Measurements from ENCODE around the gene PDE3A. TPM values are rescaled to one million over a fixed set of nuclear protein-coding genes. Genes with fewer than 3 reads are reported as not detected.

The PDE3A gene
- total RNA-seq, 1 experiment from 2014 or later, result not detected

GRCh38 chr12:20494851-20495250 lies 126.5 kb downstream of the PDE3A start:
- no peak for DNase-seq (ENCODE audit: low spot score)

GRCh38 chr12:20495997-20496396 lies 127.7 kb downstream of the PDE3A start:
- DNase-seq (ENCODE audit: low spot score), result no peak

GRCh38 chr12:20497707-20498106 lies 129.4 kb downstream of the PDE3A start:
- no peak for DNase-seq (ENCODE audit: low spot score)

- DNase-seq (ENCODE audit: low spot score), result no peak
Measured at GRCh38 chr12:20501958-20502357, 133.6 kb downstream of the PDE3A start.

GRCh38 chr12:20503858-20504257 lies 135.5 kb downstream of the PDE3A start:
- no peak for DNase-seq (ENCODE audit: low spot score)

GRCh38 chr12:20505056-20505455 lies 136.7 kb downstream of the PDE3A start:
- DNase-seq (ENCODE audit: low spot score), result no peak

- DNase-seq (ENCODE audit: low spot score), result no peak
Measured at GRCh38 chr12:20507056-20507455, 138.7 kb downstream of the PDE3A start.

- DNase-seq (ENCODE audit: low spot score), result no peak
Measured at GRCh38 chr12:20507711-20508110, 139.4 kb downstream of the PDE3A start.

GRCh38 chr12:20508359-20508758 lies 140.0 kb downstream of the PDE3A start:
- no peak for DNase-seq (ENCODE audit: low spot score)

- DNase-seq (ENCODE audit: low spot score), result no peak
Measured at GRCh38 chr12:20508962-20509361, 140.6 kb downstream of the PDE3A start.

- no peak for DNase-seq (ENCODE audit: low spot score)
Measured at GRCh38 chr12:20510811-20511210, 142.5 kb downstream of the PDE3A start.

GRCh38 chr12:20513189-20513588 lies 144.9 kb downstream of the PDE3A start:
- no peak for DNase-seq (ENCODE audit: low spot score)

- no peak for DNase-seq (ENCODE audit: low spot score)
Measured at GRCh38 chr12:20514598-20514997, 146.3 kb downstream of the PDE3A start.

- no peak for DNase-seq (ENCODE audit: low spot score)
Measured at GRCh38 chr12:20520532-20520931, 152.2 kb downstream of the PDE3A start.

- no peak for DNase-seq (ENCODE audit: low spot score)
Measured at GRCh38 chr12:20523658-20524057, 155.3 kb downstream of the PDE3A start.

- no peak for DNase-seq (ENCODE audit: low spot score)
Measured at GRCh38 chr12:20524113-20524512, 155.8 kb downstream of the PDE3A start.

- no peak for DNase-seq (ENCODE audit: low spot score)
Measured at GRCh38 chr12:20525064-20525610, 156.8 kb downstream of the PDE3A start.

- no peak for DNase-seq (ENCODE audit: low spot score)
Measured at GRCh38 chr12:20527417-20528163, 159.3 kb downstream of the PDE3A start.

GRCh38 chr12:20528208-20528607 lies 159.9 kb downstream of the PDE3A start:
- no peak for DNase-seq (ENCODE audit: low spot score)

GRCh38 chr12:20546267-20546666 lies 177.9 kb downstream of the PDE3A start:
- no peak for DNase-seq (ENCODE audit: low spot score)

GRCh38 chr12:20547816-20548575 lies 179.7 kb downstream of the PDE3A start:
- DNase-seq (ENCODE audit: low spot score), result no peak

GRCh38 chr12:20548611-20549010 lies 180.3 kb downstream of the PDE3A start:
- DNase-seq (ENCODE audit: low spot score), result no peak
